Smooth muscle cell (in vitro differentiated cells): Measurements from ENCODE around the gene PAX8. TPM values are rescaled to one million over a fixed set of nuclear protein-coding genes. Genes with fewer than 3 reads are reported as not detected.
A peak's percentile ranks its signal among the peaks of the same experiment; 100 is the strongest.

ENCODE experiments used
- DNase-seq: peaks from one replicate; lab custom pipeline; 2025; ENCODE audit not compliant: unreplicated experiment; lab: John Stamatoyannopoulos, UW
- H2AFZ ChIP-seq: fragments of 200-600 bp; sonication (generic); 2 replicates; pipeline ENCODE4 v1.6.0; 2016; ENCODE audit warnings: antibody characterized with exemption, low read depth, mild to moderate bottlenecking
- H3F3A ChIP-seq: fragments of 200-600 bp; sonication (generic); 2 replicates; pipeline ENCODE4 v1.6.0; 2017; ENCODE audit warnings: antibody characterized with exemption, low read depth
- H3K27ac ChIP-seq: fragments of 200-600 bp; sonication (generic); 2 replicates; pipeline ENCODE4 v1.5.1; 2016; ENCODE audit warnings: low read depth, mild to moderate bottlenecking
- H3K27me3 ChIP-seq: fragments of 200-600 bp; sonication (generic); 2 replicates; pipeline ENCODE4 v1.6.1; 2016; ENCODE audit warnings: low read depth, mild to moderate bottlenecking
- H3K36me3 ChIP-seq: fragments of 200-600 bp; sonication (generic); 2 replicates; pipeline ENCODE4 v1.5.1; 2016; ENCODE audit warnings: low read depth
- H3K4me1 ChIP-seq: fragments of 200-600 bp; sonication (generic); 2 replicates; pipeline ENCODE4 v1.5.1; 2016; ENCODE audit warnings: low read depth
- H3K4me2 ChIP-seq: fragments of 200-600 bp; sonication (generic); 2 replicates; pipeline ENCODE4 v1.6.0; 2016; ENCODE audit warnings: mild to moderate bottlenecking
- H3K4me3 ChIP-seq: fragments of 200-600 bp; sonication (generic); 2 replicates; pipeline ENCODE4 v1.5.1; 2016; ENCODE audit warnings: mild to moderate bottlenecking
- H3K79me2 ChIP-seq: fragments of 200-600 bp; sonication (generic); 2 replicates; pipeline ENCODE4 v1.6.0; 2016; ENCODE audit warnings: low read depth, mild to moderate bottlenecking
- H3K9ac ChIP-seq: fragments of 200-600 bp; sonication (generic); 2 replicates; pipeline ENCODE4 v1.6.0; 2016; ENCODE audit warnings: low read depth
- H3K9me3 ChIP-seq: fragments of 200-600 bp; sonication (generic); replicated peaks from 2 replicates; pipeline ENCODE4 v1.5.1; 2016; ENCODE audit warnings: low read depth
- H4K20me1 ChIP-seq: fragments of 200-600 bp; sonication (generic); 2 replicates; pipeline ENCODE4 v1.6.0; 2016; ENCODE audit warnings: low read depth
- WGBS: methylation state at CpG from one replicate; pipeline ENCODE4 v1.1.7; 2016; ENCODE audit warnings: low lambda C conversion rate; 5-methylcytosine and 5-hydroxymethylcytosine counted together
- polyA plus RNA-seq: library from polyadenylated mRNA; unstranded; fragments of >200 nt; fragmentation: Nextera tagmentation; extraction: Ambion mirVana; gene quantifications from 2 replicates; pipeline ENCODE4 v1.2.1, GENCODE V29; 2016
- total RNA-seq: library from RNA; depleted of rRNA; stranded (reverse); fragments of >200 nt; gene quantifications from 2 replicates; pipeline ENCODE4 v1.2.3, GENCODE V29; 2014
- TF ChIP-seq, protein P1 (sequence below): fragments of 200-600 bp; sonication (generic); IDR thresholded peaks from 2 replicates; pipeline ENCODE4 v1.5.1; 2017; ENCODE audit warnings: borderline replicate concordance, mild to moderate bottlenecking, antibody characterized with exemption; ENCODE audit not compliant: insufficient read depth, poor library complexity, severe bottlenecking

The PAX8 gene
- total and polyA plus RNA-seq, 2 experiments from 2014 or later = not detected

GRCh38 chr2:113212245-113213060 is 66.3 kb downstream of the PAX8 start:
- Histone ChIP-seq H3K27ac (peak overlapping the region; percentile 31), H2AFZ (no peak overlapping the region), H3K9ac (no peak overlapping the region), H3K4me2 (peak overlapping the region; percentile 49), H3K4me3 (no peak overlapping the region), H3K36me3 (no peaks in the 10 kb centered on the region), H3K9me3 (no peaks in the 10 kb centered on the region), H3K27me3 (no peaks in the 10 kb centered on the region), H3K4me1 (peaks cover 15% of the 10 kb centered on the region), H3F3A (peaks cover 13% of the 10 kb centered on the region), H4K20me1 (no peaks in the 10 kb centered on the region), H3K79me2 (no peaks in the 10 kb centered on the region)
- no peak for DNase-seq
- TF ChIP-seq, protein P1, sequence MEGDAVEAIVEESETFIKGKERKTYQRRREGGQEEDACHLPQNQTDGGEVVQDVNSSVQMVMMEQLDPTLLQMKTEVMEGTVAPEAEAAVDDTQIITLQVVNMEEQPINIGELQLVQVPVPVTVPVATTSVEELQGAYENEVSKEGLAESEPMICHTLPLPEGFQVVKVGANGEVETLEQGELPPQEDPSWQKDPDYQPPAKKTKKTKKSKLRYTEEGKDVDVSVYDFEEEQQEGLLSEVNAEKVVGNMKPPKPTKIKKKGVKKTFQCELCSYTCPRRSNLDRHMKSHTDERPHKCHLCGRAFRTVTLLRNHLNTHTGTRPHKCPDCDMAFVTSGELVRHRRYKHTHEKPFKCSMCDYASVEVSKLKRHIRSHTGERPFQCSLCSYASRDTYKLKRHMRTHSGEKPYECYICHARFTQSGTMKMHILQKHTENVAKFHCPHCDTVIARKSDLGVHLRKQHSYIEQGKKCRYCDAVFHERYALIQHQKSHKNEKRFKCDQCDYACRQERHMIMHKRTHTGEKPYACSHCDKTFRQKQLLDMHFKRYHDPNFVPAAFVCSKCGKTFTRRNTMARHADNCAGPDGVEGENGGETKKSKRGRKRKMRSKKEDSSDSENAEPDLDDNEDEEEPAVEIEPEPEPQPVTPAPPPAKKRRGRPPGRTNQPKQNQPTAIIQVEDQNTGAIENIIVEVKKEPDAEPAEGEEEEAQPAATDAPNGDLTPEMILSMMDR = no peak
- 55% methylated on average over 23 of the region's 26 CpGs for WGBS

DNA sequence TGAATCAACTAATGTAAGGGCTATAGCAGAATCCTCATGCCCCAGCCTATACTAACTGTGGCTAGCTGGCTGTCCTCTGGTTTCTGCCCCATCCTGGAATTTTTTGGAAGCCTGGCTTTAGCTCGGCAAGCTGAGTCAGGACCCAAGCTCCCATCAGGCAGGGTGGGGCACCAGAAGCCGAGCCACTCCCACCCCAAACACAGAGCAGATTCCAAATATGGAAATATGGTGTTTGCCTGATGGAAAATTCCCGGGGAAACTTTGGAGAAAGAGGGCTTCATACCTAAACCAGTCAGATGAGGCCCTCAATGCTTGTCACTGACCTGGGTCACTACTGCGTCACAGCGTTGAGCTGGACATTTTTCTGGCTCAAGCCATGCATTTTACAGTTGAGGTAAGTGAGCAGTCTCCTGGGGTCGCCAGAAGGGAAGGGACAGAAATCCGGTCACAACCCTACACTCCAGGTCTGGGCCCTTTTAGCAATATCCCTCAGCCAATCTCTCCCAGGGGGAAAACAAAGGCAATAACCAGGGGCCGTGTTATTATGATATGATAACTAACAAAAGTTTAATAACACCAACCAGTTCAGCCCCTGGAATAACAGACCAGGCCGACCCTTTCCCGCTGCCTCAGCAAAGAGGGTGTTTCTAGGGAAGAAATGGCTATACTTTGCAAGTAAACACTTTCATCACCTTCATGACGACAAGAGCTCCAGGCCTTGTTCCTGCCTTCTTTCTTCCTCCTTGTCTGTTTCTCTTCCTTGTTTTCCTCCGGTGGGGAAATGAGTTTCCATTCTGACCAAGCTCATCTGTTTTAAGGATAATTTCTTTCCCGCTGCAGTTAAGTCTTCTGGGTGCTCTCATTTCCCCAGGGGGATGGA is 67.3 kb downstream of the PAX8 start:
- TF ChIP-seq, protein P1 = no peak
- DNase-seq = no peak
- peak overlapping the region; percentile 31 for H3K27ac ChIP-seq
- H3F3A ChIP-seq = peaks cover 13% of the 10 kb centered on the region
- 54% methylated on average over 13 of the region's 13 CpGs for WGBS
- H3K4me1 ChIP-seq = peaks cover 15% of the 10 kb centered on the region
- H3K79me2 ChIP-seq = no peaks in the 10 kb centered on the region
- H3K4me3 ChIP-seq = no peak overlapping the region
- no peaks in the 10 kb centered on the region for H4K20me1 ChIP-seq
- no peak overlapping the region for H3K9ac ChIP-seq
- H3K36me3 ChIP-seq = no peaks in the 10 kb centered on the region
- H2AFZ ChIP-seq = no peak overlapping the region
- no peaks in the 10 kb centered on the region for H3K27me3 ChIP-seq
- H3K9me3 ChIP-seq = no peaks in the 10 kb centered on the region
- peak overlapping the region; percentile 49 for H3K4me2 ChIP-seq

GRCh38 chr2:113209646-113210171 is 69.0 kb downstream of the PAX8 start:
- Histone ChIP-seq H3K4me3 (no peak overlapping the region), H4K20me1 (no peaks in the 10 kb centered on the region), H3K9me3 (no peaks in the 10 kb centered on the region), H3K9ac (no peak overlapping the region), H3K36me3 (no peaks in the 10 kb centered on the region), H2AFZ (no peak overlapping the region), H3K27ac (peak overlapping the region; percentile 73), H3K79me2 (no peaks in the 10 kb centered on the region), H3K4me2 (peak overlapping the region; percentile 56), H3F3A (peaks cover 13% of the 10 kb centered on the region), H3K4me1 (peaks cover 15% of the 10 kb centered on the region), H3K27me3 (no peaks in the 10 kb centered on the region)
- DNase-seq = no peak
- 75% methylated on average over 15 of the region's 15 CpGs for WGBS
- TF ChIP-seq, protein P1 = no peak
